ENCODE results near the gene ST6GALNAC3. TPM values are rescaled to one million over a fixed set of nuclear protein-coding genes. Genes with fewer than 3 reads are reported as not detected.

ST6GALNAC3 gene
- total RNA-seq, 2 donors from 2014 or later = 6.3 to 7.6 TPM

DNA sequence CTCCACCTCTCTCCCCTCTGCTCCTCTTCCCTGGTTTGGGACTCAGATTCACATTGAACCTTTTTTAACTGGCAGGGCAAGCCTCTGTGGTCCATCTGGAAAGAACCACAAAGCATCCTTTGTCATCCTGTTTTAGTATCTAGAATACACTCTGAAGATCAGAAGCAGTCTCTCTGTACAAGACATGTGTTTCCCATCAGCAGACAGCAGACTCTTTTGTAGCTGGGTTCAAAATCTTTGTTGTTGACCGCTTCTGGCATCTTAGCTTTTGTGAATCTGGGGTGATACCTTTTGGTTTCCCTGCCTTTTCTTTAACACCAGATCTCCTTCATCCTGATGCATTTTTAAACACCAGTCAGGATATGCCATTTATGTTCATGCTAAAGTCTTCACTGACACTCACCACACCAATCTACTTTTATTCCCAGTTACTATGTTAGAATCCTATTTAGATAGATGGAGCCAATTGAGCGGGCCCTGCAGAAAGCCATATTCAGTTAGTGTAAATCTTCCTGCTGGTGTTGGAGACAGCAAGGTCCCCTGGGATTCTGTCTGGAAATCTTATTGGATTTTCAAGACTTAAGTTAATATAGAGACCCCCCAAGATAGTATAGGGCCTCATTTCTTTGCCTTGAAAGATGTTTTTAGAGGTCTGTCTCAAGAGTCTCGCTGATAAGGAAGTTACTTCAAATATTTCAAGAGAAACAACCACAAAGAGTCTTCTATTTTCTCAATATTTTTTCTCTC lies 51.1 kb downstream of the ST6GALNAC3 start:
- Histone ChIP-seq H3K4me3 (ENCODE audit: low read length) (no peak overlapping the region), H3K36me3 (ENCODE audit: control insufficient read depth, insufficient read depth, low read length) (no peaks in the 10 kb centered on the region), H3K4me1 (ENCODE audit: control insufficient read depth, insufficient read depth, low read length) (no peaks in the 10 kb centered on the region), H3K27ac (ENCODE audit: low read depth, low read length) (no peak overlapping the region), H3K9ac (ENCODE audit: extremely low read depth, low read length, poor library complexity, severe bottlenecking) (no peak overlapping the region), H3K9me3 (ENCODE audit: control insufficient read depth, low read length) (no peaks in the 10 kb centered on the region), H3K27me3 (ENCODE audit: control insufficient read depth, insufficient read depth, low read length, poor library complexity, severe bottlenecking) (no peaks in the 10 kb centered on the region)
- Mint-ChIP-seq H3K4me1 (no peaks in the 10 kb centered on the region), H3K27me3 (ENCODE audit: insufficient read depth) (peaks cover 2% of the 10 kb centered on the region), H3K4me3 (no peak overlapping the region), H3K36me3 (ENCODE audit: low read depth) (no peaks in the 10 kb centered on the region), H3K9me3 (no peaks in the 10 kb centered on the region), H3K27ac (no peak overlapping the region)
- DNase-seq = no peak
- WGBS, 2 experiments (ENCODE audit: insufficient coverage in 1 of 2, insufficient read length in 1 of 2) = 95 to 96% methylated on average over 2 to 3 of the region's 3 CpGs
- TF ChIP-seq, protein P1, sequence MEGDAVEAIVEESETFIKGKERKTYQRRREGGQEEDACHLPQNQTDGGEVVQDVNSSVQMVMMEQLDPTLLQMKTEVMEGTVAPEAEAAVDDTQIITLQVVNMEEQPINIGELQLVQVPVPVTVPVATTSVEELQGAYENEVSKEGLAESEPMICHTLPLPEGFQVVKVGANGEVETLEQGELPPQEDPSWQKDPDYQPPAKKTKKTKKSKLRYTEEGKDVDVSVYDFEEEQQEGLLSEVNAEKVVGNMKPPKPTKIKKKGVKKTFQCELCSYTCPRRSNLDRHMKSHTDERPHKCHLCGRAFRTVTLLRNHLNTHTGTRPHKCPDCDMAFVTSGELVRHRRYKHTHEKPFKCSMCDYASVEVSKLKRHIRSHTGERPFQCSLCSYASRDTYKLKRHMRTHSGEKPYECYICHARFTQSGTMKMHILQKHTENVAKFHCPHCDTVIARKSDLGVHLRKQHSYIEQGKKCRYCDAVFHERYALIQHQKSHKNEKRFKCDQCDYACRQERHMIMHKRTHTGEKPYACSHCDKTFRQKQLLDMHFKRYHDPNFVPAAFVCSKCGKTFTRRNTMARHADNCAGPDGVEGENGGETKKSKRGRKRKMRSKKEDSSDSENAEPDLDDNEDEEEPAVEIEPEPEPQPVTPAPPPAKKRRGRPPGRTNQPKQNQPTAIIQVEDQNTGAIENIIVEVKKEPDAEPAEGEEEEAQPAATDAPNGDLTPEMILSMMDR (conservative IDR thresholded peaks at IDR 0.05) = no peak

DNA sequence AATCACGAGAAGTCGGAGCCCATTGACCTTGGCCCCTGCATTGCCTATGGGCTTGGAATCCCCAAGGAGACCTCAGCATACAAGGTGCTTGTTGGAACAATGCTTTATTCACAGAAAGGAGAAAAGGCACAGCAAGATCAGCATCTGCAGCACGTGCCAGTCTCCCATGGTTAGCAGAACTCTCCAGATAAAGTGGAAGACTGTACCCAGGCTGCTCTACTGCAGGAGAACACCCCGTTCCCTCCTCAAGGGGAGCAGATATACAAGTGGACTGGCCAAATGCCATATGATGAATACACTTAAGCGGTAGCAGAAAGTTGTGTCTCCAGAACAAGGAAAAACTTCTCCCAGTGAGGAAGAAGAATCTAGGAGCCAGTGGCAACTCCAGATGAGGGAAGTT lies 53.5 kb downstream of the ST6GALNAC3 start:
- Mint-ChIP-seq H3K36me3 (ENCODE audit: low read depth) (no peaks in the 10 kb centered on the region), H3K9me3 (no peaks in the 10 kb centered on the region), H3K4me3 (no peak overlapping the region), H3K27me3 (ENCODE audit: insufficient read depth) (no peaks in the 10 kb centered on the region), H3K27ac (no peak overlapping the region), H3K4me1 (no peaks in the 10 kb centered on the region)
- Histone ChIP-seq H3K9me3 (ENCODE audit: control insufficient read depth, low read length) (no peaks in the 10 kb centered on the region), H3K4me3 (ENCODE audit: low read length) (no peak overlapping the region), H3K9ac (ENCODE audit: extremely low read depth, low read length, poor library complexity, severe bottlenecking) (no peak overlapping the region), H3K36me3 (ENCODE audit: control insufficient read depth, insufficient read depth, low read length) (no peaks in the 10 kb centered on the region), H3K27me3 (ENCODE audit: control insufficient read depth, insufficient read depth, low read length, poor library complexity, severe bottlenecking) (no peaks in the 10 kb centered on the region), H3K4me1 (ENCODE audit: control insufficient read depth, insufficient read depth, low read length) (no peaks in the 10 kb centered on the region), H3K27ac (ENCODE audit: low read depth, low read length) (no peak overlapping the region)
- WGBS, 2 experiments (ENCODE audit: insufficient coverage in 1 of 2, insufficient read length in 1 of 2) = 94 to 98% methylated on average over 5 of the region's 5 CpGs
- TF ChIP-seq, protein P1 (conservative IDR thresholded peaks at IDR 0.05) = no peak
- DNase-seq = no peak

DNA sequence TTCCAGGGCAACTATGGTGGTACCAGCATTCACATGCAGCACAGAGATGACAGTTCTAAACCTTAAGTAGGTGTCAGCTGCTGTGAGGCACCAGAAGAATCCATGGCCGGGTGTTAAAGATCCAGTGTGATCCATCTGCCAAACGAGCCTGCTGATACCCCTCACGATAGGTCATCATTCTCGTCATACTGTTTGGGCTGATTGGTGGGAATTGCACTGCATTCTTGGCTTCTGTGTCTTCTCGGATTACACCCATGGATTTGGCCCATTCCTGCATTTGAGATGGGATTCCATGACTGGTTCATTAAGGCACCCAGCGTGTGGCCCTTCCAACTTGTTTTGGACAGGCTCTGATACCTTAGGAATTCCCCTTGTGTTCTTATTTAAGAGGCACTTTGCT lies 55.2 kb downstream of the ST6GALNAC3 start:
- H3K4me1 ChIP-seq (ENCODE audit: control insufficient read depth, insufficient read depth, low read length) = no peaks in the 10 kb centered on the region
- DNase-seq = peak; percentile 71
- no peaks in the 10 kb centered on the region for H3K27me3 ChIP-seq (ENCODE audit: control insufficient read depth, insufficient read depth, low read length, poor library complexity, severe bottlenecking)
- H3K36me3 Mint-ChIP-seq (ENCODE audit: low read depth) = no peaks in the 10 kb centered on the region
- no peak overlapping the region for H3K27ac ChIP-seq (ENCODE audit: low read depth, low read length)
- H3K9me3 ChIP-seq (ENCODE audit: control insufficient read depth, low read length) = no peaks in the 10 kb centered on the region
- WGBS, 2 experiments (ENCODE audit: insufficient coverage in 1 of 2, insufficient read length in 1 of 2) = 90 to 91% methylated on average over 3 to 6 of the region's 6 CpGs
- H3K9me3 Mint-ChIP-seq = no peaks in the 10 kb centered on the region
- TF ChIP-seq, protein P1 (conservative IDR thresholded peaks at IDR 0.05) = no peak
- no peak overlapping the region for H3K4me3 ChIP-seq (ENCODE audit: low read length)
- H3K36me3 ChIP-seq (ENCODE audit: control insufficient read depth, insufficient read depth, low read length) = no peaks in the 10 kb centered on the region
- no peak overlapping the region for H3K4me3 Mint-ChIP-seq
- no peak overlapping the region for H3K9ac ChIP-seq (ENCODE audit: extremely low read depth, low read length, poor library complexity, severe bottlenecking)
- no peaks in the 10 kb centered on the region for H3K27me3 Mint-ChIP-seq (ENCODE audit: insufficient read depth)
- H3K27ac Mint-ChIP-seq = no peak overlapping the region
- H3K4me1 Mint-ChIP-seq = no peaks in the 10 kb centered on the region
